Measurements from ENCODE around the gene SAMD9.

The SAMD9 gene

DNA sequence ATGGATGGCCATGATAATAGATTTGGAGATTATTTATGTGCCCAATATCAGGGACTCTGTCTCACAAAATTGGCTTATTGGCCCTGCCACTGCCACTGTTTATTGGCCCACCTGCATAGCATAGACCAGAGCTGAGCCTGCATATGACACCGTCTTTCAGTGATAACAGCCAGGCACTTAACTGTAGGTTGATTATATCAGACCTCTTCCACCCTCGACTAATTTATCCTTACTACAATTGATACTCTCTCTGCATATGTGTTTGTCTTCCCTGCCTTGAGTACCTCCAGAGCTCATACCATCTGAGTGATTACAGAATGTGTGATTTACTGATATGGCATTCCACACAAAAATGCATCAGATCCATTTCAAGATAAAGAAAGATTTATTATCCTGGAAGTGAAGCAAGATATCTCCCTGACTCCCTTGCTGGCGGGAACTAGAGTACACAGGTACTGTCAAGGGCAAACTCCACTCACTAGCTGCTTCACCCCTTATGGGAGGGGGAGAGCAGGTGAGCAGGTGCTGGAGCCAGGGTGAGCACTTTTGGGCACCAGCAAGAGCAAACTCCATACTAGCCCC, 43.5 kb upstream of the SAMD9 start:
- Histone ChIP-seq H4K20me1 (ENCODE audit: insufficient read depth, low read length) (no peaks in the 10 kb centered on the region), H3K79me2 (ENCODE audit: low read length) (no peaks in the 10 kb centered on the region), H3K4me2 (ENCODE audit: low read depth, low read length) (no peak overlapping the region), H3K27me3 (replicated peaks; ENCODE audit: insufficient read depth, low read length) (no peaks in the 10 kb centered on the region), H3K4me3 (ENCODE audit: low read length) (no peak overlapping the region), H3K4me1 (ENCODE audit: low read length) (peaks cover 35% of the 10 kb centered on the region), H3K9ac (ENCODE audit: low read length) (no peak overlapping the region), H3K9me2 (replicated peaks; ENCODE audit: insufficient read depth, low read length) (no peaks in the 10 kb centered on the region), H2AFZ (ENCODE audit: low read length) (no peak overlapping the region), H3K27ac (ENCODE audit: low read length) (no peak overlapping the region), H3F3A (ENCODE audit: insufficient read depth, low read length) (peaks cover 24% of the 10 kb centered on the region), H3K9me3 (replicated peaks; ENCODE audit: insufficient read depth, low read length) (no peaks in the 10 kb centered on the region), H3K36me3 (replicated peaks; ENCODE audit: insufficient read depth, low read length) (no peaks in the 10 kb centered on the region)
- TF ChIP-seq EZH2phosphoT487 (IDR thresholded peaks at IDR 0.05; ENCODE audit: low read length) (no peak), EZH2 (optimal IDR thresholded peaks at IDR 0.05; ENCODE audit: low read depth, low read length) (no peak)
- TF ChIP-seq, protein P1, sequence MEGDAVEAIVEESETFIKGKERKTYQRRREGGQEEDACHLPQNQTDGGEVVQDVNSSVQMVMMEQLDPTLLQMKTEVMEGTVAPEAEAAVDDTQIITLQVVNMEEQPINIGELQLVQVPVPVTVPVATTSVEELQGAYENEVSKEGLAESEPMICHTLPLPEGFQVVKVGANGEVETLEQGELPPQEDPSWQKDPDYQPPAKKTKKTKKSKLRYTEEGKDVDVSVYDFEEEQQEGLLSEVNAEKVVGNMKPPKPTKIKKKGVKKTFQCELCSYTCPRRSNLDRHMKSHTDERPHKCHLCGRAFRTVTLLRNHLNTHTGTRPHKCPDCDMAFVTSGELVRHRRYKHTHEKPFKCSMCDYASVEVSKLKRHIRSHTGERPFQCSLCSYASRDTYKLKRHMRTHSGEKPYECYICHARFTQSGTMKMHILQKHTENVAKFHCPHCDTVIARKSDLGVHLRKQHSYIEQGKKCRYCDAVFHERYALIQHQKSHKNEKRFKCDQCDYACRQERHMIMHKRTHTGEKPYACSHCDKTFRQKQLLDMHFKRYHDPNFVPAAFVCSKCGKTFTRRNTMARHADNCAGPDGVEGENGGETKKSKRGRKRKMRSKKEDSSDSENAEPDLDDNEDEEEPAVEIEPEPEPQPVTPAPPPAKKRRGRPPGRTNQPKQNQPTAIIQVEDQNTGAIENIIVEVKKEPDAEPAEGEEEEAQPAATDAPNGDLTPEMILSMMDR (IDR thresholded peaks at IDR 0.05; ENCODE audit: low read length), result no peak
- DNase-seq, result no peak

DNA sequence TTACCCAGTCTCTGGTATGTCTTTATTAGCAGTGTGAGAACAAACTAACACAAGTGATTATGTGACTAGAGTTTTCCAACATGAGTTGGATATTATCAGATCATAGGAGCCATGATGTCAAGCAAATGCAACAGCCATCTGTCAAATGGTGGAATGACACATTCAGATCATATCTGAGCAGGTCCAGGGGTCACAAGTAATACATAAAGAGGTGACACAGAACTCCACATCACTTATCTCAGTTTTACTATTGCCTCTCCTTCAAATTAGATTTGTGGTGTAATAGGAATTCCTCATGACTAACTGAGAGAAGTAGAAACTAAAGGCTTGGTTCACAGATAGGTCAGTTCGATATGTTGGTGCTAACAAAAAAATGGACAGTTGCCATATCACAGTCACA, 42.6 kb upstream of the SAMD9 start:
- peaks cover 32% of the 10 kb centered on the region for H3K4me1 ChIP-seq (ENCODE audit: low read length)
- peaks cover 18% of the 10 kb centered on the region for H3F3A ChIP-seq (ENCODE audit: insufficient read depth, low read length)
- no peaks in the 10 kb centered on the region for H3K79me2 ChIP-seq (ENCODE audit: low read length)
- no peaks in the 10 kb centered on the region for H3K36me3 ChIP-seq (replicated peaks; ENCODE audit: insufficient read depth, low read length)
- H3K4me3 ChIP-seq (ENCODE audit: low read length), result no peak overlapping the region
- H3K9ac ChIP-seq (ENCODE audit: low read length), result no peak overlapping the region
- H2AFZ ChIP-seq (ENCODE audit: low read length), result no peak overlapping the region
- H3K27me3 ChIP-seq (replicated peaks; ENCODE audit: insufficient read depth, low read length), result no peaks in the 10 kb centered on the region
- no peaks in the 10 kb centered on the region for H4K20me1 ChIP-seq (ENCODE audit: insufficient read depth, low read length)
- TF ChIP-seq EZH2phosphoT487 (IDR thresholded peaks at IDR 0.05; ENCODE audit: low read length) (no peak), EZH2 (optimal IDR thresholded peaks at IDR 0.05; ENCODE audit: low read depth, low read length) (no peak)
- TF ChIP-seq, protein P1 (IDR thresholded peaks at IDR 0.05; ENCODE audit: low read length), result no peak
- H3K27ac ChIP-seq (ENCODE audit: low read length), result no peak overlapping the region
- H3K9me3 ChIP-seq (replicated peaks; ENCODE audit: insufficient read depth, low read length), result no peaks in the 10 kb centered on the region
- no peak for DNase-seq
- no peaks in the 10 kb centered on the region for H3K9me2 ChIP-seq (replicated peaks; ENCODE audit: insufficient read depth, low read length)
- no peak overlapping the region for H3K4me2 ChIP-seq (ENCODE audit: low read depth, low read length)

DNA sequence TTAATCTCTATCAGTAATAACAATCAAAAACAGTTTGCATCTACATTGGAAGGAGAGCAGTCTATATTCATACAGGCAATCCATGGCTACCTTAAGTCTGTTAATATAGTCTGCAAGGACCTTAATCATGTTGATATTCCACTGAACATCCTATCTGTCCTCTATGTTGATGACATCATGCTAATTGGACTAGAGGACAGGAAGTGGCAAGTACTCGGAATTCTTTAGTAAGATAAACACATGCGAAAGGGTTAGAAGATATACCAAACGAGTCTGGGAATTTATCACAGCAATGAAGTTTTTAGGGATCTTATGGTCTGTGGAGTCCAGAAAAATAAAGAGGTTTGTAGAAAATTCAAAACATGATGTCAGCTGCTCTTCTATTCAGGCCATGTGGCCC, 41.7 kb upstream of the SAMD9 start:
- H3K79me2 ChIP-seq (ENCODE audit: low read length), result no peaks in the 10 kb centered on the region
- TF ChIP-seq EZH2phosphoT487 (IDR thresholded peaks at IDR 0.05; ENCODE audit: low read length), result no peak
- TF ChIP-seq EZH2 (optimal IDR thresholded peaks at IDR 0.05; ENCODE audit: low read depth, low read length), result no peak
- TF ChIP-seq, protein P1 (IDR thresholded peaks at IDR 0.05; ENCODE audit: low read length), result no peak
- H3K4me2 ChIP-seq (ENCODE audit: low read depth, low read length), result no peak overlapping the region
- H3K4me3 ChIP-seq (ENCODE audit: low read length), result no peak overlapping the region
- H3F3A ChIP-seq (ENCODE audit: insufficient read depth, low read length), result peaks cover 9% of the 10 kb centered on the region; the same call in 1 of the 2 replicates
- no peak overlapping the region for H2AFZ ChIP-seq (ENCODE audit: low read length)
- H3K27ac ChIP-seq (ENCODE audit: low read length), result no peak overlapping the region
- no peaks in the 10 kb centered on the region for H3K36me3 ChIP-seq (replicated peaks; ENCODE audit: insufficient read depth, low read length)
- H4K20me1 ChIP-seq (ENCODE audit: insufficient read depth, low read length), result no peaks in the 10 kb centered on the region
- no peak overlapping the region for H3K9ac ChIP-seq (ENCODE audit: low read length)
- no peak for DNase-seq
- no peaks in the 10 kb centered on the region for H3K9me3 ChIP-seq (replicated peaks; ENCODE audit: insufficient read depth, low read length)
- H3K9me2 ChIP-seq (replicated peaks; ENCODE audit: insufficient read depth, low read length), result no peaks in the 10 kb centered on the region
- peaks cover 26% of the 10 kb centered on the region for H3K4me1 ChIP-seq (ENCODE audit: low read length)
- no peaks in the 10 kb centered on the region for H3K27me3 ChIP-seq (replicated peaks; ENCODE audit: insufficient read depth, low read length)

All from MM.1S (cell line).